NT2/D1 (cell line): ENCODE results near the gene ASIC2.

Experiments
- SUZ12 ChIP-seq: IDR thresholded peaks from 2 replicates; pipeline ENCODE4 v1.6.1; 2011; ENCODE audit not compliant: insufficient read length, insufficient read depth; ENCODE audit errors: extremely low read depth
- YY1 ChIP-seq: IDR thresholded peaks from 2 replicates; pipeline ENCODE4 v1.6.1; 2011; ENCODE audit not compliant: insufficient read length, insufficient read depth
- ZNF274 ChIP-seq: IDR thresholded peaks from 2 replicates; pipeline ENCODE4 v1.6.1; 2011; ENCODE audit warnings: mild to moderate bottlenecking, low read depth, low read length

GRCh38 chr17:33234930-33235685, 58.0 kb downstream of the ASIC2 start:
- no peak for TF ChIP-seq YY1
- no peak for TF ChIP-seq SUZ12
- TF ChIP-seq ZNF274, result no peak
